ENCODE results near the gene ASPG. TPM values are rescaled to one million over a fixed set of nuclear protein-coding genes. Genes with fewer than 3 reads are reported as not detected.

Gene ASPG
- total RNA-seq, 1 donor from 2014 or later, result 3.6 TPM

DNA sequence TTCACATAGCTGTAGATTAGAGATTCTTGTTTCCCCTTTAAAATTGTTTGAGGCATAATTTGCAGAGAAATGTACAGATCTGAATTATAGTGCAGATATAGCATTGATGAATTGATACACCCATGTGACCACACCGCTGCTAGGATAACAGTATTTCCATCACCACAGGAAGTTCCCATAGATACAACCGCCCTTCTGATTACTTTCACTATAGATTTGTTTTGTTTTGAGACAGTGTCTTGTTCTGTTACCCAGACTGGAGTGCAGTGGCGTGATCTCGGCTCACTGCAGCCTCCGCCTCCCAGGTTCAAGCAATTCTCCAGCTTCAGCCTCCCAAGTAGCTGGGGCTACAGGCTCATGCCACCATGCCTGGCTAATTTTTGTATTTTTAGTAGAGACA lies 8.8 kb upstream of the ASPG start:
- DNase-seq, result no peak

DNA sequence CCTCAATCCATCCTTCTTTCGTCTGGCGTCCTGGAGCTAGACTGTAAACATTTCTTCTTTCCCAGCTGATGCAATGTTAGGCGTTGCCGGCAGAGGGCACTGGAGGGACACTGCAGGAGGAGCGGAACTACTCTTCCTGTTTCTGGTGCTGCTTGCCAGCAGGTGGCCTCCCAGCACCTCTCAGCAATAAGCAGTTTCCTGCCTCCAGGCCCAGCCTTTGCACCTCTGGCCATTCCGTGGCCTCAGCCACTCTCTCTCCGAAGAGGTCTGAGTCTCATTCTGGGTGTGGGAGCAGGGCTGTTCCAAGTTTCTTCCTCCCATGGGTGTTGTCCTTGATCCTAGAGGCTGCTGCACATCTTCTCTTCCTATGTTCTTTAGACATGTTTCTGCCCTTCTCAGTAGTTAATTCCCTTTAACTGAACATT lies 7.5 kb upstream of the ASPG start:
- peak; percentile 85 for DNase-seq

DNA sequence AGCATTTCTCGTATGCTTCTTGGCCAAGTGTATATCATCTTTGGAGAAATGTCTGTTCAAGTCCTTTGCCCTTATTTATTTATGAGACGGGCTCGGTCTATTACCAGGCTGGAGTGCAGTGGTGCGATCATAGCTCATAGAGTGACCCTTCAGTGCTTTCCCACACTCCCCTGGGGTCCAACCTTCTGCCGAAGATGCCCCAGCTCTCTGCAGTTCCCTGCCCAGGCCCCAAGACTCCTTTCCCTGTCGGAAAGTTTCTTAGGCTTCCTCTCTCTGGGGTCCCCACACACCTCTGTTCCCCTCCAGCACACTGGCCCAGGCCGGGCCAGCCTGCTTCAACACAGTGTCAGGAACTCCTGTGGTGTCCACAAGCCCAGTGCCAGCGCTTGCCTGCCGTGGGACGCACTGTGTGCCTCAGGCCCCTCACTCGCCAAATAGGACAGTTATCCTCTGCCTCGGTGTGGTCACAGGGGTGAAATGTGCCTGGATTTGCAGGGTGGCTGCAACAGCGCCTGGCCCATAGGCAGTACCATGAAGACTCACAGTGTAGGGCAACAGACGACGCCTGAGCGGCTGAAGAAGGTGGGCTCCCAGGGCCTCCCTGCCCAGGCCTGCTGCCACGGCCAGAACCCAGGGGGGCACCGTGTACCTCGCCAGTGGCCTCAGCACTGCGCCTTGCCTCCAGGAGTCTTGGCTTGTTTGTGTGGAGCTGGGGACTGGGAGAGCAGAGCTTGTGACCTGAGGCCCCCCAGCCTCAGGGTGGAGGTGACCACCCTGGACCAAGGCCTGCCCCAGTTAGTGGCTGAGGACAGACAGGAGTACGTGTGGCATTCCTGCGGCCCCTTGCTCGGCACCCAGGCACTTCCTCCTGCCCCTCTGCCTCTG lies 4.9 kb upstream of the ASPG start:
- no peak for DNase-seq

DNA sequence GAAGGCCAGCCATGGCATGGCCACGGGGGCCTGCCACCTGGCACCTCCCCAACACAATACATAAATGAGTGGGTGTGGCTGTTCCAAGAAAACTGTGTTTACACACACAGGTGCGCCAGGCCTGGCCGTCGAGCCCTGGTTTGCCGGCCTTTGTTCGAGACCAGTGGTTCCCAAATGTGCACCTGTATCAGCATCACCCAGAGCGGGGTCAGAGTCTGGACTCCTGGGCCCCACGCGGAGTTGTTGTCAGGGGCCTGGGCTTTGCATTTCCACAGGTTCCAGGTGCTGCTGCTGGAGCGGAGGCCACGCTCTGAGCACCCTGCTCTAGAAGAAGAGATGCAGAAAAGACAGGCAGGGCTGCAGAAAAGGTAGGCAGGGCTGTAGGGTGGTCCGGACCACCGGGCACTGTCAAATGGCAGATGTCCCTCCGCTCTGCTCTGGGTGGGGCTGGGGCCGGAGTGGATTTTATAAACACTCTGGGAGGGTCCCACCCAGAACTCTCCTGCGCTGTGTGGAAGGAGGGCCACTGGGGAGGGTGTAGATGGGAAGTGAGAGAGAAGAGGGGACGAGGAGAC lies 4.2 kb upstream of the ASPG start:
- no peak for DNase-seq

DNA sequence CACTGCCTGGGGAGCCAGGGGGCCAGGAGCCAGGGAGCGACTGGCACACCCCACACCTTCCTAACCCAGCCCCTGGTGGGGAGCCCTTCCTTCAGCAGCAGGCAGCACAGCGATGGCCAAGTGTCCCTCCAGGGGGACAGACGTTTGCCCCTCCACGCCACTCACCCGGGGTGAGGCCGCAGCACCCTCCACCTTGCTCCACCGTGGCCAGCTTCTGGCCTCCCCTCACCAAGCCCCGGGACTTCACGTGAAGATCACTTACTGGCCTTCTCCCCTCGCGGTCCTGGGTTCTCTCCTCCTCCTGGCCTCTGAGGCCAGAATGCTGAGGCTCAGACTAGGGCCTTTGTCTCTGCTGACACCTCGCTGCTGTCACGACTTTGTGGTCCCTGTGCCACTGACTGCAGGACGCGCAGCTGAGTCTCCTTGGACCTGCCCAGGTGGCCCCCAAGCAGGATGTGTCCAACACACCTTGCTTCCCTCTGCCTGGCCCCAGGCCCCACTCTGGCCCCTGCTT lies 3.5 kb upstream of the ASPG start:
- no peak for DNase-seq

DNA sequence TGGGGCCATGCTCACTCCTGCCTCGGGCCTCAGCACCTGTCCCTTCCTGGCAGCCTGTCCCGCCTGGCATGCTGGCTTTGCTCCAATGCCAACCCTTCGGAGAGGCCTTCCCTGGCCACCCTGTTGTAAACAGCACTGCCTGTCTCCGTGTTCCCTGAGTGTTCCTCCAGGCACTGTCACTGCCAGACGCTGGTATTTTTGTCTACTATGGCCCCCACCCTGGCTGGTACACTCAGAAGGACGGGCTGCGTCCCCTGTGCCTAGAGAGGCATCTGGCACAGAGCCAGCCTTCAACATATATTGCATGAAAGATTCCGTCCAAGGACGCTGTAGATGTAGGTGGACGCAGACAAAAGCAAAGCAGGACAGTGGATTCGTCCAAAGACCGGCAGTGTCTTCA lies 2.7 kb upstream of the ASPG start:
- no peak for DNase-seq

DNA sequence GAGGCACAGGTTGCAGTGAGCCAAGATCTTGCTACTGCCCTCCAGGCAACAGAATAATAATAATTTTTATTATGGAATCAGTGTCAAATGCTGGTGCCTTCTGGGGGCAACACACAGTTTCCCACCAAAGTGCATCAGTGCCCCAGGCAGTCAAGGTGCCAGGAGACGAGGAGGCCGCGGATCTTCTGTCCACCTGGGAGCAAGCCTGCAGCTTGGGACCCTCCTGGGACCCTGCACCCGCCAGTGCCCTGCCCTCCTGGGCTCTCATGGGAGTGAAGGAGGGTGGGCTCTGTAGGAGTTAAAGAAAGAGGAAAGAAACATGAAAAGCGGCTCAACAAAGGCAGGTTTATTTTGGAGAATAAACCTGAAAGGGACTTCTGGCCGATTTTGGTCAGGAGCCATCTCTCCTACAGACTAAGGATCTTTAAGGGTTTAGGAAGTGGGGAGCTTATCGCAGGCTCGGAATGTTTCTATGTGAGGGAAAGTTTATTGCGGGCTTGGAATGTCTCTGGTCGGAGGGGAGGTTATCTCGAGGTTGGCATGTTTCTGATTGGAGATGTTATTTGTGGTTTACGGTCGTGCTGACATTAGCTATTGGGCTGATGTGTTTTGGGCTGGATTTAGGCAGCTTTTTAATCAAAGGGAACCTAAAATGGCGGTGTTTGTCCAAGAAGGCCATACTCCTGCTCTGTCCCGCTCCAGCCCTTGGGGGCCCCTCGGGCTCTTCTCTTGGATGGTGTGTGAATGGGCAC lies 1.1 kb upstream of the ASPG start:
- no peak for DNase-seq

DNA sequence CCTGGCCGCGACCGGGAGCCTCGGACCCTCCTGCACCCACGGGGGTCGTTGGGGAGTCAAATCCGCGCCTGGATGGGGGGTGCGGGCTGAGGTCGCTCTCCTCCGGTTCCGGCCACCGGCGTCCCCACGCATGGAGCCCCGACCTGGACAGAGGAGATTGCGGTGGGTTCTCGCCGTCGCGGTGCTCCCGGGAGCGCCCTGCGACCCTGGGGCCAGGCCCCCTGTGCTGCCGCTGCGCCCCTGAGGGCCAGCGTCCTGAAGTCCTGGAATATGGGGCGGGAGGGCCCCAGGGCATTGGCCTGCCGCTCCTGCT lies 345 bp downstream of the ASPG start:
- no peak for DNase-seq

DNA sequence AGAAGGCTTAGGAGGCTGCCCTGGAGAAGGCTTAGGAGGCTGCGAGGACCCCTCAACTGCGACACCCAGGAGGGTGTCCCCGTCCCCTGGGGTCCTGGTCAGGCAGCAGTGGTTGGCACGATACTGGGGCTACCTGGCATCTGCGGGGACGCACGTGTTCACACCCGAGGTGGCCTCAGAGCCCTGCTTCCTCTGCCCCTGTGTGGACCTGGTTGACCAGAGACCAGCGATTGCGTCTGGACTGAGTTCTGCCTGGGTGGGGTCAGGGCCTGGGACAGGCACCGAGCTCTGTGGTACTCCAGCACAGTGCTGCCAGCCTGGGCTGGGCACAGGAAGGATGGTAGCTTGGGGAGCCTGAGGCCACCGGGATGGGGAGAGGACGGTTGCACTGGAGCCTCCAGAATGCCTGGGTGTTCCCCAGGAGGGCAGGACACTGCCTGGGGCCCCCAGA lies 735 bp downstream of the ASPG start:
- DNase-seq, result no peak

DNA sequence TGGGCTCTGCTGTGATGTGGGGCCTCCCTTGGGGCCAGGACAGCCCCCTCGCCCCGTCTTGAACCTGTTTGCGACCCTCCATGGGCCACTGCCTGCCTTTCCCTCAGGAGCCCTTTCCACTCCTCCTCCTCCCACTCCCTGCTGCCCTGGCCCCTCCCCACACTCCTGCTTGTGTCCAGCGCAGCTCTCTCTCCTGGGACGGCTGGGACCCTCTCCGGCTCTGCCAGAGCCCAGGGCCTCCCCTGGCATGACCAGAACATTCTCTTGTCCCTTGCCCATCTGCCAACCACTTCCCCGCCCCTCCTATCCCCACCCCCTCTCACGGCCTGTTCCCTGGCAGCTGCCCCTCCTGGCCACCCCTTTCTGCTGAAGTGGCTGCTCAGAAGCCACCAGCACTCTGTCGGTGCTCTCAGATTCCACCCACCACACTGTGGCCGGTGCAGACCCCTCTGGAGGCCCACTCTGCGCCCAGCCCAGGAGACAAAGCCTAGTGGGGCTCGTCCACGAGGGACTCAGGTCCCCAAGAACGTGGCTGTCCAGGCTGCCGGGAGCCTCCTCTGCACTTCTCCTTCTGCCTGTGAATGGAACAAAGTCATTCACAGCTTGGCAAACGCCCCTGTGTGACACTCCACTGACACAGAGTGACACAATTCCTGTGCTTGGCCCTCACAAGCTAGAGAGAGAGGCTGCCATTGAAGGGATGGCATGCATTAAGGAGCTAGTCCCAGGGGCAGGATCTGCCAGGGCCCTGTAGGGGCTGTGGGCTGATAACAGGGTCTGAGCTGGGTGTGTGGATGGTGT lies 1.4 kb downstream of the ASPG start:
- DNase-seq, result no peak

DNA sequence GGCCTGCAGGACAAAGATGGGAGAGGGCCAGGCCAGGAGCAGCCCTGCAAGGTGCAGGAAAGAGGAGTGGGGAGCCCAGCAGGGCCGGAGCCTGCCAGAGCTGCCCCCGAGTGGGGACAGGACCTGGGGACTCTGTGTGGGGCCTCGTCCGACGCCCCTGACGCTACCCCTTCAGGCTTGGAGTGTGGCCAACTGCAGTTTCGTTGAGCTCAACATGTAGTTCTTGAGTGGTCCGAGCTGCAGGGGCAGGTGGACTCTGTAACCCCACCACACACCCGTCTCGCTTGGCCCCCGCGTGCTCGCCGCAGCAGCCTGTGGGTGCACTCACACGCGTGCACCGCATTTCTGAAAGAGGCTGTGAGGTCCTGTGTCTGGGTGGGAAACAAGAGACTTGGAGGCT lies 2.0 kb downstream of the ASPG start:
- no peak for DNase-seq

DNA sequence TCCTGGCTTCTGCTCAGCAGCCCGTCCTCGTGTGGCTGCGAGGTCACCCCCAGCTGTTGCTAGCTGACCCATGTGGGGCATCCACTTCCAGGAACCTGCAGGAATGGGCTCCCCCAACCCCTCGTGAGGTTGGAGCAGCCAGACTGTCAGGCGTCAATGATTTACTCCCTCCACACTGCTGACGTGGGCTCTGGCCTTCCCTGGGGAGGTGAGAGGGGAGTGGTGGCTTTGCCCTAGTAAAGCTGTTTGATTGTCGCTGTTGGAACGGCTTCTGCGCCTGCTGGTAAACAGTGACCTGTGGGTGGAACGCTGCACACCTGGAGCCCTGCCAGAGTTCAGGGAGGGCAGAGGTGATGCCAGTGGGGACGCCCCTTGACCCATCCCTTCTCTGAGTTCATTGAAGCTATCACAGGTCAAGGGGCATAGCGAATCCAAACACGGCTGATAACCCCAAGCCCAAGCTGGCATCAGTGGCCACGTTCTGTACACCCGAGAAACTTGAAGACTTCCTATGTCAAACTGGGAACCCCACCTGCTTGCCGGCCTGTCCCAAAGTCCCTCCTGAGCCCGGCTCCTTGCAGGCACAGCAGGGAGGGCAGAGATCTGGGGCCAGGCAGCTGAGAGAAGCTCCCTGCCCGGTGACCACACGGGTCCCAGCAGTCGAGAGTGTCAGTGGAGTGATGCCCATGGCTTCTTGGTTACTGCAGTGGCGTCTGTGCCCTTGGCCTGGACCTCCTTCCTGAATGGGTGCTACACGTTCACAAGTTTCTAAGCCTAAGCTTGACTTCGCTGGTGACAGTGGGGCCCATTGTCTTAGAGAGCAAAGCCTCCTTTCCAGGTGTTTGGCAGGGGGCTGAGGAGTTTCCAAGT lies 2.7 kb downstream of the ASPG start:
- no peak for DNase-seq

DNA sequence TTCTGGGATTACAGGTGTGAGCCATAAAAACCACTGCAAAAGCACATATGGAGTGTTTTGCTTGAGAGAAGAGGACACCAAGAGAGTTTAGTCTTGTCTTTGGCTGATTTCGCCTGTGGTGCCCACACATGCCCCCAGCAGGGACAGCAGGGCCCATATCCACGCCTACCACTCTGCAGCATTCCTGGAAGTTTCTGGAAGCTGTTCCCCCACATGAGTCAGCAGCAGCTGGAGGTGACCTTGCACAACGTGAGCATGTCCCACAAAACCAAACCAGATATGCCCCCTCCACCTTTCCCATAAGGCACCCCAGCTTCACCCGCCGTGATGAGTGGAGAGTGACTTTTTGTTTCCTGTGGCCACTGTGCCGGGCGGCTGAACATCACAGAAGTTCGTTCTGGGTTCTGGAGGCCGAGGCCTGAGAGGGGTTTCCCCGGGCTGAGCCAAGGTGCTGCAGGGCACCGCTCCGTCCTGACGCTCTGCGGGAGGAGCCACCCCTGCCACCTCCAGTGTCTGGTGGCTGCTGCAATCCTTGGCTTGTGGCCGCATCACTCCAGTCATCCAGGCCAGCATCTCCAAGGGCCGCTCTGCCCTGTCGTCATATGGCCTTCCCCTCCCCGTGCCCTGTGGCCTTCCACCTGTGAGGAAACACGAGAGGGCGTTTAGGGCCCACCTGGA lies 4.7 kb downstream of the ASPG start:
- no peak for DNase-seq

DNA sequence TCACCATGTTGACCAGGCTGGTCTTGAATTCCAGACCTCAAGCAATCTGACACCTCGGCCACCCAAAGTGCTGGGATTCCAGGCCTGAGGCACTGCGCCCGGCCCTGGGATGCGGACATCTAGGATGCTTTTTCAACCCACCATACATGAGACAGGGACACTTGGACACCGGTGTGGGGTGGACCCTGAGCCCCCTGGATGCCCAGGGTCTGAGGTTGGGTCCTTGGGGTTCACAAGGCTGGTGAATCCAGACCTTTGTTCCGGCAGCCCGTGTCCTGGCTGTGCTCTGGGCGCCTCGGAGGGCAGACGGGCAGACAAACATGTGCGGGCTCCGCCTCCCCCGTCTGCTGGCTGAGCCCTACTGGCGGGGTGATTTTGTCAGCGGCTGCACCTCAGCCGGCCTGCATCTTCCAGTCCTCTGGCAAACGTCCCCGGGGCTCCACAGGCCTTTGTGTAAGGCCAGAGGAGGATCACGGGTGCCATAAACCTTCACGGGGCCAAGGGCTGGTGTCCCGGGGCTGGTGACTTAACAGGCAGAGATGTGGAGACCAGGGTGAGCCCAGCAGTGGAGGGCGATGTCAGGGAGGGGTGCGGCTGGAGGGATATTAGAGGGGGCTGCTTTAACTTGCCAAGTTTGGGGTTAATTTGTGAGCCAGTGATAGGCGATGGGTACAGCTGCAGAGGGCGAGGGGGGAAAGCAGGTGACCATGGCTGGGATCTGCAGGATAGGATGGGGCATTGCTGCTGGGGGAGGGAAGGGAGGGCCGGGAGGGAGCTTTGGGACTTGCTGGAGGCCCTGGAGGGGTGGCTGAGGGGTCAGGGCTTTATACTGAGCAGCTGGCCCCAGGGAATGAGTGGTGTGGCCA lies 5.8 kb downstream of the ASPG start:
- DNase-seq, result no peak

DNA sequence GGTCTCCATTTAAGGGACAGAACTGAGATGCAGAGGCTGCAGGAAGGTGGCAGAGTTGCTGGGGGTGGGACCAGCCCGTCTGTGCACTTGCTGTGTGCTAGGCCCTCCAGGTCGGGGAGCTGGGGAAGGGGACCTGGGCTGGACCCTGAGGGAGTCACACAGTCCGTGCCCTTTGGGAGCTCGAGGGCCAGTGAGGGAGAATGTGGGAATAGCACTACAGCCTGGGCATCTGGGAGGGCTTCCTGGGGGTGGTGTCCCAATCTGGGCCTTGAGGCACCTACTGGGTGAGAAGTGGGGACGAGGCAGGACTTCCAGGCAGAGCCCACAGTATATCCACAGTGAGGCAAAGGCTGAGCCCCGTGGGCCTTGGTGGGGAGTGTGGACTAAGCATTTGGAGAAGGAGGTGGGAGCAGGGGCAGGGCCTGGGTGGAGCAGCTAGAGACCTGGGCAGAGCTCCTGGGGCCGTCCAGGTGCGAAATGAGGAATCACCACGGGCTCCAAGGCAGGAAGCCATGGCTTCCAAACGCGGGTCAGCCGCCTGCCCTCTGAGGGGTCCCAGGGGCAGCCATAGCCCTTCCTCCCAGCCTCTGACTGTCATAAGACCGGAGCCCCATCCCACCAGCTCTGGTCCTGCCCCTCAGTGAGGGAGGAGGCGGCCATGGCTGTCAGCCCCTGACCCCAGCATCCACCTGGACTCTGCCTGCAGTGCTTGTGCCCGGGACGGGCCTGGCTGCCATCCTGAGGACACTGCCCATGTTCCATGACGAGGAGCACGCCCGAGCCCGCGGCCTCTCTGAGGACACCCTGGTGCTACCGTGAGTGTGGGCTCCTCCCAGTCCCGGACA lies 6.6 kb downstream of the ASPG start:
- no peak for DNase-seq

DNA sequence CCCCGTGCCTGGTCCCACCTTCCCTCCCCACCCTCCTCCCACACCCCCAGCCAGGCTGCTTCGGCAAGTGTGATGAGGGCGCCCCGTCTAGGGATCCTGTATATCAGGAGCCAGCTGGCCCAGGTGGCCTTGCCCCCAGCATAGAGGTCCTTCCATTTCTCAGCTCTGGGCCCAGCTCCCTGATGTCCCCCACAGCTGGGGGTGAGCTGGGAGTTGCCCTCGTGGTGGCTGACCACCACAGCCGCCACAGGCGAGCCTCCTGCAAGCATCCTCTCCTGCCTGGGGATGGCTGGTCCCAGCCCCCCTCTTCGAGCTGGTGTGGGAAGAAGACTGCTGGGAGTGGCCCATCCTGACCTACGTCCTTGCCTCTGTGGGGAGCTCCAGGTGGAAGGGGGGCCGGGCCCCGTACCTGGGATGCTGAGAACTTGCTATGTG lies 7.4 kb downstream of the ASPG start:
- DNase-seq, result no peak

DNA sequence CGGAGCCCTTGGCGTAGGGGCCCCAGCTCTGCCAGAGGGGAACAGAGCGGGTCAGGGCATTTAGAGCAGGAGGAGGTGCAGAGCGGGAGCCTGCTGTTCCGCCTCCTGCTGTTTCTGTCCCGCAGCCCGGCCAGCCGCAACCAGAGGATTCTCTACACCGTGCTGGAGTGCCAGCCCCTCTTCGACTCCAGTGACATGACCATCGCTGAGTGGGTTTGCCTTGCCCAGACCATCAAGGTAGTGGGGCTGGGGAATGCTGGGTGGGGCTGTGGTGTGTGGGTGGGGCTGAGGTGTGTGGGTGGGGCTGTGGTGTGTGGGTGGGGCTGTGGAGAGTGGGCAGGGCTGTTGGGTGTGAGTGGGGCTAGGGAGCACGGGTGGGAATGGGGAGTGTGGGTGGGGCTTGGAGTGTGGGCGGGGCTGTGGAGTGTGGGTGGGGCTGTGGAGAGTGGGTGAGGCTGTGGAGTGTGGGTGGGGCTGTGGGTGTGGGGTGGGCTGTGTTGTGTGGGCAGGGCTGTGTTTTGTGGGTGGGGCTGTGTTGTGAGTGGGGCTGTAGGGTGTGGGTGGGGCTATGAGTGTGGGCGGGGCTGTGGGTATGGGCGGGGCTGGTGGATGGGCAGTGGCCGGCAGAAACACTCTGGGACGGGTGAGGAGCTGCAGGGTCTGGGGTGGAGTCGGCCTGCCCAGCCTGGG lies 8.0 kb downstream of the ASPG start:
- no peak for DNase-seq

All from skin of body (tissue), 2 donors.